ENCODE measurements around the gene FAHD2A.
A peak's percentile ranks its signal among the peaks of the same experiment; 100 is the strongest.

The FAHD2A gene

DNA sequence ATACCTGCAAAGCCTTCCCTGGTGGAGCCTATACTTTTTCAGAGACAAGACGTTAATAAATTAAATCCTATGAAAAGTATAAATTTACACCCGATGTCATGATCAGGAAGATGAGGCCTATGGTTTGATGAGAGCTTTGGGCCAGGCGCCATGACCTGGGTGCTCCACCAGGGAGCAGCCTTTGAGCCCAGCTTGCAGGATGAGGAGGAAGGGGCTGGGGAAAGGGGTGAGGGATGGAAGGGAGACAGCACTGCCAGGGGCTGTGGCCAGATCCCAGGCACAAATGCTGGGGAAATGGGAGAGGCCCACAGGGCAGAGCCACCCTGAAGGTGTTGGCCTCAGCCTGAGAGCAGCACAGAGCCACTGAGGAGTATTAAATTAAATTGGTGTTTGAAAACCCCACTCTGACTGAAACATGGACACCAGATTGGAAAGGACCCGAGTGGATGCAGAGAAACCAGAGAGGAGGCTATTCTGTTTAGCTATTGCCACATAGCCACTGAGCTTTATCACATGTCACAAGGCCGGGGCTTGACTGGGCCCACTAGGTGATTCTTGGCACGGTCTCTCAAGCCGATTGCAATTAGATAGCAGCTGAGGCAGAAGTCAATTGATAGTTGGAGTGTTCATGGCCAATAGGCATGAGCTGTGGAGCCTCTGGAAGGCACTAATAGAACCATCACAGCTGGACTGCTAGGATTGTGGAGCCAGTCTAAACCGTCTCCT is 9.6 kb upstream of the FAHD2A start:
- Histone ChIP-seq H3K4me1 (ENCODE audit: control insufficient read depth, low read length) (no peaks in the 10 kb centered on the region), H3K9me3 (ENCODE audit: control insufficient read depth, insufficient read depth, low read length) (no peaks in the 10 kb centered on the region), H3K4me2 (ENCODE audit: low read length) (no peak overlapping the region), H3K36me3 (ENCODE audit: control insufficient read depth, low read length) (no peaks in the 10 kb centered on the region), H3K4me3 (ENCODE audit: low read length) (no peak overlapping the region), H3K27me3 (ENCODE audit: control insufficient read depth, low read length) (no peaks in the 10 kb centered on the region), H3K27ac (ENCODE audit: low read depth, low read length) (no peak overlapping the region), H4K20me1 (ENCODE audit: control insufficient read depth, insufficient read depth, low read depth, low read length) (no peaks in the 10 kb centered on the region), H3K79me2 (ENCODE audit: control insufficient read depth, low read length) (no peaks in the 10 kb centered on the region), H3K9me2 (replicated peaks; ENCODE audit: control insufficient read depth, low read length) (no peaks in the 10 kb centered on the region), H3F3A (ENCODE audit: control insufficient read depth, insufficient read depth) (no peaks in the 10 kb centered on the region)
- TF ChIP-seq, protein P1, sequence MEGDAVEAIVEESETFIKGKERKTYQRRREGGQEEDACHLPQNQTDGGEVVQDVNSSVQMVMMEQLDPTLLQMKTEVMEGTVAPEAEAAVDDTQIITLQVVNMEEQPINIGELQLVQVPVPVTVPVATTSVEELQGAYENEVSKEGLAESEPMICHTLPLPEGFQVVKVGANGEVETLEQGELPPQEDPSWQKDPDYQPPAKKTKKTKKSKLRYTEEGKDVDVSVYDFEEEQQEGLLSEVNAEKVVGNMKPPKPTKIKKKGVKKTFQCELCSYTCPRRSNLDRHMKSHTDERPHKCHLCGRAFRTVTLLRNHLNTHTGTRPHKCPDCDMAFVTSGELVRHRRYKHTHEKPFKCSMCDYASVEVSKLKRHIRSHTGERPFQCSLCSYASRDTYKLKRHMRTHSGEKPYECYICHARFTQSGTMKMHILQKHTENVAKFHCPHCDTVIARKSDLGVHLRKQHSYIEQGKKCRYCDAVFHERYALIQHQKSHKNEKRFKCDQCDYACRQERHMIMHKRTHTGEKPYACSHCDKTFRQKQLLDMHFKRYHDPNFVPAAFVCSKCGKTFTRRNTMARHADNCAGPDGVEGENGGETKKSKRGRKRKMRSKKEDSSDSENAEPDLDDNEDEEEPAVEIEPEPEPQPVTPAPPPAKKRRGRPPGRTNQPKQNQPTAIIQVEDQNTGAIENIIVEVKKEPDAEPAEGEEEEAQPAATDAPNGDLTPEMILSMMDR (IDR thresholded peaks at IDR 0.05; ENCODE audit: low read depth, low read length, poor library complexity, severe bottlenecking), result peak; percentile 26
- TF ChIP-seq EZH2phosphoT487 (IDR thresholded peaks at IDR 0.05; ENCODE audit: borderline replicate concordance, low read length), result no peak

DNA sequence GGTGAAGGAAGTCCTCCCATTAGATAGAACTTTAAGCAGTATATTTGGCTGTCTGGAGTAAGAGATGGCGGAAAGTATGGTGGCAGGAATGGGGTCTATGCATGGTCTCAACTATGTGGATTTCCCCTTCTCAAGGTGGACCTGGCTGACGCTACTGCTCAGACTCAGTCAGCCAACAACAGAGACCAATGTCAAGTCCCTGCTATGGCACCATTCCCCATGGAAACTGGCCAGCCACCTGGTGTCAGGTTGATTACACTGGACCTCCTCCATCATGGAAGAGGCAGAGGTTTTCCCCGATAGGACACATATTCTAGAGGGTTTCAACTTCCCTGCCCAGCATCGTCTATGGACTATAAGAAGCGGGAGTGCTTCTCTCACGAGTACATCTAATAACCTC is 8.6 kb upstream of the FAHD2A start:
- no peaks in the 10 kb centered on the region for H4K20me1 ChIP-seq (ENCODE audit: control insufficient read depth, insufficient read depth, low read depth, low read length)
- H3K79me2 ChIP-seq (ENCODE audit: control insufficient read depth, low read length), result no peaks in the 10 kb centered on the region
- no peak overlapping the region for H3K4me3 ChIP-seq (ENCODE audit: low read length)
- no peaks in the 10 kb centered on the region for H3K4me1 ChIP-seq (ENCODE audit: control insufficient read depth, low read length)
- H3F3A ChIP-seq (ENCODE audit: control insufficient read depth, insufficient read depth), result no peaks in the 10 kb centered on the region
- H3K27me3 ChIP-seq (ENCODE audit: control insufficient read depth, low read length), result no peaks in the 10 kb centered on the region
- H3K27ac ChIP-seq (ENCODE audit: low read depth, low read length), result no peak overlapping the region
- H3K36me3 ChIP-seq (ENCODE audit: control insufficient read depth, low read length), result no peaks in the 10 kb centered on the region
- no peaks in the 10 kb centered on the region for H3K9me2 ChIP-seq (replicated peaks; ENCODE audit: control insufficient read depth, low read length)
- no peak overlapping the region for H3K4me2 ChIP-seq (ENCODE audit: low read length)
- TF ChIP-seq EZH2phosphoT487 (IDR thresholded peaks at IDR 0.05; ENCODE audit: borderline replicate concordance, low read length), result no peak
- TF ChIP-seq, protein P1 (IDR thresholded peaks at IDR 0.05; ENCODE audit: low read depth, low read length, poor library complexity, severe bottlenecking), result no peak
- no peaks in the 10 kb centered on the region for H3K9me3 ChIP-seq (ENCODE audit: control insufficient read depth, insufficient read depth, low read length)

DNA sequence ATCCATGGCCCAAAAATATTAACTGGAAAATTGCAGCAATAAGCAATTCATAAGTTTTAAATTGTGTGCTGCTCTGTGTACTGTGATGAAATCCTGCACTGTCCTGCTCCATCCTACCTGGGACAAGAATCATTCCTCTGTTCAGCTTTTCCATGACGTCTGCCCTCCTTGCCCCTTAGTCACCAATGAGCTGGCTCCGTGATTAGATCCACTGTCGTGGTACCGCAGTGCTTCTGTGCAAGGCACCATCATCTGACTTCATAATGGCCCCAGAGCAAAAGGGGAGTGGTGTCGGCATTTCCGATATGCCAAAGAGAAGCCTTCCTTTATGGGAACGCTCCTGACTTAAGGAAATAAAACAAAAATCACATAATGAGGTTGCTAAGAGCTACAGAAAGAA is 3.4 kb upstream of the FAHD2A start:
- Histone ChIP-seq H3K4me2 (ENCODE audit: low read length) (no peak overlapping the region), H3K4me1 (ENCODE audit: control insufficient read depth, low read length) (peaks cover 13% of the 10 kb centered on the region), H3K9me2 (replicated peaks; ENCODE audit: control insufficient read depth, low read length) (no peaks in the 10 kb centered on the region), H4K20me1 (ENCODE audit: control insufficient read depth, insufficient read depth, low read depth, low read length) (no peaks in the 10 kb centered on the region), H3F3A (ENCODE audit: control insufficient read depth, insufficient read depth) (no peaks in the 10 kb centered on the region), H3K4me3 (ENCODE audit: low read length) (no peak overlapping the region), H3K36me3 (ENCODE audit: control insufficient read depth, low read length) (0 out of 2 replicates have a peak, but pooled peaks cover 4% of the 10 kb centered on the region), H3K27me3 (ENCODE audit: control insufficient read depth, low read length) (no peaks in the 10 kb centered on the region), H3K79me2 (ENCODE audit: control insufficient read depth, low read length) (peaks cover 23% of the 10 kb centered on the region), H3K9me3 (ENCODE audit: control insufficient read depth, insufficient read depth, low read length) (no peaks in the 10 kb centered on the region), H3K27ac (ENCODE audit: low read depth, low read length) (no peak overlapping the region)
- TF ChIP-seq, protein P1 (IDR thresholded peaks at IDR 0.05; ENCODE audit: low read depth, low read length, poor library complexity, severe bottlenecking), result no peak
